Measurements from ENCODE around the gene CNTROB.
A peak's percentile ranks its signal among the peaks of the same experiment; 100 is the strongest.

Gene CNTROB

GRCh38 chr17:7984904-7985303 is 52.9 kb downstream of the CNTROB start:
- Histone ChIP-seq H3K4me1 (ENCODE audit: control insufficient read depth, insufficient read depth, low read length) (no peaks in the 10 kb centered on the region), H3K36me3 (ENCODE audit: control insufficient read depth, insufficient read depth, low read length) (no peaks in the 10 kb centered on the region), H3K27me3 (ENCODE audit: control insufficient read depth, insufficient read depth, low read length) (no peaks in the 10 kb centered on the region), H3K27ac (ENCODE audit: low read depth, low read length) (no peak overlapping the region), H3K4me3 (ENCODE audit: low read length) (no peak overlapping the region), H3K9ac (ENCODE audit: low read length) (no peak overlapping the region)

- Histone ChIP-seq H3K4me3 (ENCODE audit: low read length) (no peak overlapping the region), H3K27me3 (ENCODE audit: control insufficient read depth, insufficient read depth, low read length) (no peaks in the 10 kb centered on the region), H3K27ac (ENCODE audit: low read depth, low read length) (no peak overlapping the region)
Measured at GRCh38 chr17:7987112-7987893, 55.3 kb downstream of the CNTROB start.

GRCh38 chr17:7988750-7989178 is 56.8 kb downstream of the CNTROB start:
- H3K4me1 ChIP-seq (ENCODE audit: control insufficient read depth, insufficient read depth, low read length), result no peaks in the 10 kb centered on the region
- H3K36me3 ChIP-seq (ENCODE audit: control insufficient read depth, insufficient read depth, low read length), result no peaks in the 10 kb centered on the region
- no peaks in the 10 kb centered on the region for H3K27me3 ChIP-seq (ENCODE audit: control insufficient read depth, insufficient read depth, low read length)
- no peak overlapping the region for H3K27ac ChIP-seq (ENCODE audit: low read depth, low read length)
- H3K9ac ChIP-seq (ENCODE audit: low read length), result no peak overlapping the region
- no peak overlapping the region for H3K4me3 ChIP-seq (ENCODE audit: low read length)

More at GRCh38 chr17:7987112-7987893, 55.3 kb downstream of the CNTROB start:
- no peaks in the 10 kb centered on the region for H3K4me1 ChIP-seq (ENCODE audit: control insufficient read depth, insufficient read depth, low read length)
- no peaks in the 10 kb centered on the region for H3K36me3 ChIP-seq (ENCODE audit: control insufficient read depth, insufficient read depth, low read length)
- H3K9ac ChIP-seq (ENCODE audit: low read length), result no peak overlapping the region

- Histone ChIP-seq H3K36me3 (ENCODE audit: control insufficient read depth, insufficient read depth, low read length) (no peaks in the 10 kb centered on the region), H3K27ac (ENCODE audit: low read depth, low read length) (no peak overlapping the region), H3K9ac (ENCODE audit: low read length) (no peak overlapping the region), H3K4me1 (ENCODE audit: control insufficient read depth, insufficient read depth, low read length) (no peaks in the 10 kb centered on the region), H3K4me3 (ENCODE audit: low read length) (peak overlapping the region; percentile 69), H3K27me3 (ENCODE audit: control insufficient read depth, insufficient read depth, low read length) (no peaks in the 10 kb centered on the region)
Measured at GRCh38 chr17:7989781-7990655, 58.0 kb downstream of the CNTROB start.

GRCh38 chr17:7992516-7992915 is 60.5 kb downstream of the CNTROB start:
- Histone ChIP-seq H3K27ac (ENCODE audit: low read depth, low read length) (no peak overlapping the region), H3K4me3 (ENCODE audit: low read length) (no peak overlapping the region), H3K4me1 (ENCODE audit: control insufficient read depth, insufficient read depth, low read length) (no peaks in the 10 kb centered on the region), H3K9ac (ENCODE audit: low read length) (no peak overlapping the region), H3K27me3 (ENCODE audit: control insufficient read depth, insufficient read depth, low read length) (no peaks in the 10 kb centered on the region), H3K36me3 (ENCODE audit: control insufficient read depth, insufficient read depth, low read length) (no peaks in the 10 kb centered on the region)

GRCh38 chr17:7992924-7993323 is 60.9 kb downstream of the CNTROB start:
- H3K4me1 ChIP-seq (ENCODE audit: control insufficient read depth, insufficient read depth, low read length), result no peaks in the 10 kb centered on the region
- no peak overlapping the region for H3K4me3 ChIP-seq (ENCODE audit: low read length)
- no peak overlapping the region for H3K27ac ChIP-seq (ENCODE audit: low read depth, low read length)
- no peaks in the 10 kb centered on the region for H3K27me3 ChIP-seq (ENCODE audit: control insufficient read depth, insufficient read depth, low read length)
- H3K36me3 ChIP-seq (ENCODE audit: control insufficient read depth, insufficient read depth, low read length), result no peaks in the 10 kb centered on the region
- no peak overlapping the region for H3K9ac ChIP-seq (ENCODE audit: low read length)

GRCh38 chr17:7993972-7994589 is 62.1 kb downstream of the CNTROB start:
- H3K4me3 ChIP-seq (ENCODE audit: low read length), result no peak overlapping the region
- H3K27me3 ChIP-seq (ENCODE audit: control insufficient read depth, insufficient read depth, low read length), result no peaks in the 10 kb centered on the region
- no peaks in the 10 kb centered on the region for H3K36me3 ChIP-seq (ENCODE audit: control insufficient read depth, insufficient read depth, low read length)
- no peak overlapping the region for H3K9ac ChIP-seq (ENCODE audit: low read length)
- H3K27ac ChIP-seq (ENCODE audit: low read depth, low read length), result no peak overlapping the region
- H3K4me1 ChIP-seq (ENCODE audit: control insufficient read depth, insufficient read depth, low read length), result no peaks in the 10 kb centered on the region

GRCh38 chr17:7995724-7996123 is 63.7 kb downstream of the CNTROB start:
- Histone ChIP-seq H3K9ac (ENCODE audit: low read length) (no peak overlapping the region), H3K36me3 (ENCODE audit: control insufficient read depth, insufficient read depth, low read length) (no peaks in the 10 kb centered on the region), H3K4me3 (ENCODE audit: low read length) (no peak overlapping the region), H3K27me3 (ENCODE audit: control insufficient read depth, insufficient read depth, low read length) (no peaks in the 10 kb centered on the region), H3K27ac (ENCODE audit: low read depth, low read length) (no peak overlapping the region), H3K4me1 (ENCODE audit: control insufficient read depth, insufficient read depth, low read length) (no peaks in the 10 kb centered on the region)

GRCh38 chr17:7997186-7997585 is 65.2 kb downstream of the CNTROB start:
- Histone ChIP-seq H3K9ac (ENCODE audit: low read length) (no peak overlapping the region), H3K27me3 (ENCODE audit: control insufficient read depth, insufficient read depth, low read length) (peaks cover 2% of the 10 kb centered on the region)

More at GRCh38 chr17:7997186-7997585, 65.2 kb downstream of the CNTROB start:
- no peaks in the 10 kb centered on the region for H3K36me3 ChIP-seq (ENCODE audit: control insufficient read depth, insufficient read depth, low read length)
- H3K4me1 ChIP-seq (ENCODE audit: control insufficient read depth, insufficient read depth, low read length), result no peaks in the 10 kb centered on the region
- H3K27ac ChIP-seq (ENCODE audit: low read depth, low read length), result no peak overlapping the region
- H3K4me3 ChIP-seq (ENCODE audit: low read length), result no peak overlapping the region
